BLaER1 treated with 17β-estradiol and CSF1 and Interleukin-3, amounts not matched to agents 10 nM and 100 nM (cell line): ENCODE results near the gene NIN.
"Not testable (repeated sequence)": the region's sequence is repeated elsewhere in the genome, so short reads cannot be mapped to it uniquely, and the experiment has no call there.

Source experiments
- H3K27ac ChIP-seq, 11 experiments: shearing (Covaris generic); formaldehyde crosslinking; 2 replicates each; pipeline ENCODE4 v1.8.1; 2022
- H3K27me3 ChIP-seq, 11 experiments: shearing (Covaris generic); formaldehyde crosslinking; 2 replicates each; pipeline ENCODE4 v1.8.1; 2022
- H3K36me3 ChIP-seq, 11 experiments: shearing (Covaris generic); formaldehyde crosslinking; 2 replicates each; pipeline ENCODE4 v1.8.1; 2022
- H3K4me1 ChIP-seq, 10 experiments: shearing (Covaris generic); formaldehyde crosslinking; 2 replicates each; pipeline ENCODE4 v1.8.1; 2022
- H3K4me2 ChIP-seq, 11 experiments: shearing (Covaris generic); formaldehyde crosslinking; 2 replicates each; pipeline ENCODE4 v1.8.1; 2022
- H3K4me3 ChIP-seq, 10 experiments: shearing (Covaris generic); formaldehyde crosslinking; 2 replicates each; pipeline ENCODE4 v1.8.1; 2022
- H3K9ac ChIP-seq, 11 experiments: shearing (Covaris generic); formaldehyde crosslinking; 2 replicates each; pipeline ENCODE4 v1.8.1; 2022
- H3K9me3 ChIP-seq, 11 experiments: shearing (Covaris generic); formaldehyde crosslinking; replicated peaks in 1 of 11; 2 replicates each; pipeline ENCODE4 v1.8.1; 2022
- H4K20me1 ChIP-seq, 11 experiments: shearing (Covaris generic); formaldehyde crosslinking; 2 replicates each; pipeline ENCODE4 v1.8.1; 2022
- Cebpa-rat ChIP-seq, 11 experiments: shearing (Covaris generic); IDR thresholded peaks; 2 replicates each; pipeline ENCODE4 v1.8.1; 2022

Gene NIN

DNA sequence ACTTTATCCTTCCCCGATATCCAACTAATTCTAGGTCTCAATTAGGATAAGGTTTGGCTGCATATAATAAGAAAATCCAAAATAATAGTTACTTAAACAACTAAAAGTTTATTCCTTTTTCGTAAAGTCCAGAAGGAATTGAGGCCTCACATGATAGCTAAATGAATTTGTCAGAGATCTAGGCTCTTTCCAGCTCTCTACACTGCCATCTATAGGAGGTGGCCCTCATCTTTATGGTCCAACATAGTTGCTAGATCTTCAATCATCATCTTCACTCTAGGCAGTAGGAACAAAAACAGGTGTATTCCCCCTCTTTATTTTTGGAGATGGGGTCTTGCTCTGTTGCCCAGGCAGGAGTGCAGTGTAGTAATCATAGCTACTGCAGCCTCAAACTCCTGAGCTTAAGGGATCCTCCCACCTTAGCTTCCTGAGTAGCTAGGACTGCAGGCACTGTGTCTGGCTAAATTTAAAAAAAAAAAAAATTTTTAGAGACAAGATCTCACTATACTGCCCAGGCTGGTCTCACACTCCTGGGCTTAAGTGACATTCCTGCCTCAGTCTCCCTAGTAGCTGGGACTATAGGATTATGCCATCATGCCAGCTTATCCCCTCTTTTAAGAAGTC, 116.4 kb downstream of the NIN start:
- Histone ChIP-seq H3K36me3 (peaks cover 0 to 5% (median 0%) of the 10 kb centered on the region in 11 experiments; a peak in 6 of 22 replicates), H3K27ac (no peak overlapping the region), H3K9ac (no peak overlapping the region), H3K4me1 (no peaks in the 10 kb centered on the region), H3K27me3 (no peaks in the 10 kb centered on the region), H4K20me1 (no peaks in the 10 kb centered on the region), H3K9me3 (no peaks in the 10 kb centered on the region), H3K4me2 (no peak overlapping the region), H3K4me3 (no peak overlapping the region)
- TF ChIP-seq Cebpa-rat (IDR thresholded peaks at IDR 0.05), result no peak

GRCh38 chr14:50711043-50711442, 119.9 kb downstream of the NIN start:
- Histone ChIP-seq H3K27ac (no peak overlapping the region), H3K9me3 (no peaks in the 10 kb centered on the region), H3K4me1 (no peaks in the 10 kb centered on the region), H4K20me1 (no peaks in the 10 kb centered on the region), H3K9ac (no peak overlapping the region), H3K4me2 (no peak overlapping the region), H3K27me3 (no peaks in the 10 kb centered on the region), H3K4me3 (no peak overlapping the region), H3K36me3 (no peaks in the 10 kb centered on the region)
- TF ChIP-seq Cebpa-rat (IDR thresholded peaks at IDR 0.05), result no peak

DNA sequence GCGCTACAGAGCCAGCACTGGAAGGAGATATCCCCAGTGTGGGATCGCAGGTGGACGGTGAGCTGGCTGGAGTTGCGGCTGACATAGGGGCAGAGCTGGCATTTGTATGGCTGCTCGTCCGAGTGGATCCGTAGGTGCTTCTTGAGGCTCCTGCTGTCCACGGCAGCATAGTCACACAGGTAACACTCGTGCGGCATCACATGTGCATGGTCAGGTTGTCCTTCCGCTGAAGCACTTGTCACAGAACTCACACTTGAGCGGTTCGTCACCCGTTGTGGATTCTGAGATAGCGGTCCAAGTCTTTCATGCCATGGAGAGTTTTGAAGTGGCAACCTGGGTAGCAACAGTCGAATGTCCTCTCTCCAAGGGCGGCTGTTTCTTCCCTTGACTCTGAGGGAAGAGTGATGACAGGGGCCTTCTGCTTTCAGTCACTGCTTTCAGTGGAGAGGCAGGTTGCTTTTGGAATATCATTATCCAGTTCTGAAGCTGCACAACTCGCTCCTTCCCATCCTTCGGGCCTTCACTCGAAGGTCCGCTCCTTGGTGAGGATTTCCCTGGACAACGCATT, 125.9 kb downstream of the NIN start:
- no peak overlapping the region for H3K4me3 ChIP-seq
- H3K9me3 ChIP-seq, result peaks cover 4 to 28% (median 15%) of the 10 kb centered on the region in 11 experiments; a peak in 18 of 22 replicates
- H3K4me1 ChIP-seq, result no peaks in the 10 kb centered on the region
- no peaks in the 10 kb centered on the region for H4K20me1 ChIP-seq
- H3K27me3 ChIP-seq, result no peaks in the 10 kb centered on the region
- no peak for TF ChIP-seq Cebpa-rat (IDR thresholded peaks at IDR 0.05)
- H3K9ac ChIP-seq, result no peak overlapping the region
- H3K4me2 ChIP-seq, result no peak overlapping the region
- H3K36me3 ChIP-seq, result no peaks in the 10 kb centered on the region
- no peak overlapping the region for H3K27ac ChIP-seq

DNA sequence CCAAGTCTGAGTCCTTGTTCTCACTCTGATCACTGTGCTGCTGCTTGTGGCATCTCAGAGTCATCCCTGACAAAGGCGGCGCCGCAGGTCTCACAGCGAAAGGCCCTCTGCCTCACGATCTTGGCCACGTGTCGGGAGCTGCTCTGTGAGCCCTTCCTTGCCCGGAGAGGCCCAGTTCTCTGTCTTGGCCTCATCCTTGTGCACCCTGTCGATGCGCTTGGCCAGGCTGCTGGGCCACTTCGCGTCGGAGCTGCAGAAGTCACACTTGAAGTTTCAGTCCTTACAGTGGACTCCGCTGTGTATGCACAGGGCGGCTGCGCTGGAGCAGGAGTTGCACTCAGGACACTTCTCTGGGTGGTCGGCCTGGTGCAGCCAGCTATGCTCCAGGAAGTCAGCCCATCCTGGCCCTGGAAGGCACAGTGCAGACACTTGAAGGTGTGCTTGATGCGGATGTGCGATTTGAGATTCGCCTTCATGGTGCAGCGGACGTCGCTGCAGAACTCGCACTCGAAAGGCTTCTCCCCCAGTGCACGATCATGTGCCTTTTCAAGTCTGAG, 126.4 kb downstream of the NIN start:
- H3K4me1 ChIP-seq, result no peaks in the 10 kb centered on the region
- TF ChIP-seq Cebpa-rat (IDR thresholded peaks at IDR 0.05), result no peak
- no peak overlapping the region for H3K4me3 ChIP-seq

DNA sequence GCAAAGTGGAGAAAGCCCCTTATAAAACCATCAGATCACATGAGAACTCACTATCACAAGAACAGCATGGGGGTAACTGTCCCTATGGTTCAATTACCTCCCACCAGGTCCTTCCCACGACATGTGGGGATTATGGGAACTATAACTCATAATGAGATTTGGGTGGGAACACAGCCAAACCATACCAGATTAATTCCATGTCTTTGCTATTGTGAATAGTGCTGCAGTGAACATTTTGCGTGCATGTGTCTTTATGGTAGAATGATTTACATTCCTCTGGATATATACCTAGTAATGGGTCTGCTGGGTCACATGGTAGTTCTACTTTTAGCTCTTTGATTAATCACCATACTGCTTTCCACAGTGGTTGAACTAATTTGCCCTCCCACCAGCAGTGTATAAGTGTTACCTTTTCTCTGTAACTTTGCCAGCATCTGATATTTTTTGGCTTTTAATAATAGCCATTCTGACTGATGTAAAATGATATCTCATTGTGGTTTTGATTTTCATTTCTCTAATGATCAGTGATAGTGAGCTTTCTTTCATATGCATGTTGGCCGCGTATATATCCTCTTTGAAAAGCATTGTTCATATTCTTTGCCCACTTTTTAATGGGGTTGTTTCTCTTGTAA, 133.2 kb downstream of the NIN start:
- Histone ChIP-seq H3K9ac (no peak overlapping the region), H3K4me1 (no peaks in the 10 kb centered on the region), H3K27ac (no peak overlapping the region), H3K4me2 (no peak overlapping the region), H3K9me3 (peaks cover 48 to 84% (median 71%) of the 10 kb centered on the region in 11 experiments), H4K20me1 (no peaks in the 10 kb centered on the region), H3K27me3 (no peaks in the 10 kb centered on the region), H3K4me3 (no peak overlapping the region), H3K36me3 (peaks cover 0 to 10% (median 0%) of the 10 kb centered on the region in 11 experiments; a peak in 5 of 22 replicates)
- no peak for TF ChIP-seq Cebpa-rat (IDR thresholded peaks at IDR 0.05)

More for the DNA sequence above, 126.4 kb downstream of the NIN start:
- H4K20me1 ChIP-seq, result no peaks in the 10 kb centered on the region
- peaks cover 4 to 31% (median 18%) of the 10 kb centered on the region in 11 experiments; a peak in 18 of 22 replicates for H3K9me3 ChIP-seq
- H3K9ac ChIP-seq, result no peak overlapping the region
- H3K27ac ChIP-seq, result no peak overlapping the region
- H3K36me3 ChIP-seq, result no peaks in the 10 kb centered on the region
- no peaks in the 10 kb centered on the region for H3K27me3 ChIP-seq
- H3K4me2 ChIP-seq, result no peak overlapping the region

DNA sequence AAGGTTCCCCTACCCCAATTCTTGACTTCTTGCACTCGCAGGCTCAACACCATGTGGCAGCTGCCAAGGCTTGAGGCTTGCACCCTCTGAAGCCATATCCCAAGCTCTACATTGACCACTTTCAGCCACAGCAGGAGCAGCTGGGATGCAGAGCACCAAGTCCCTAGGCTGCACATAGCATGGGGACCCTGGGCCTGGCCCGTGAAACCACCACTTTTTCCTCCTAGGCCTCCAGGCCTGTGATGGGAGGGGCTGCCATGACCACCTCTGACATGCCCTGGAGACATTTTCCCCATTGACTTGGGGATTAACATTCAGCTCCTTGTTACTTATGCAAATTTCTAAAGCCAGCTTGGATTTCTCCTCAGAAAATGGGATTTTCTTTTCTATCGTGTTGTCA, 136.7 kb downstream of the NIN start:
- not testable (repeated sequence) for H3K4me1 ChIP-seq, H3K4me2 ChIP-seq, H3K4me3 ChIP-seq, H4K20me1 ChIP-seq, H3K27me3 ChIP-seq, H3K27ac ChIP-seq, H3K36me3 ChIP-seq, H3K9ac ChIP-seq
- peaks cover 65 to 84% (median 74%) of the 10 kb centered on the region in 11 experiments for H3K9me3 ChIP-seq

DNA sequence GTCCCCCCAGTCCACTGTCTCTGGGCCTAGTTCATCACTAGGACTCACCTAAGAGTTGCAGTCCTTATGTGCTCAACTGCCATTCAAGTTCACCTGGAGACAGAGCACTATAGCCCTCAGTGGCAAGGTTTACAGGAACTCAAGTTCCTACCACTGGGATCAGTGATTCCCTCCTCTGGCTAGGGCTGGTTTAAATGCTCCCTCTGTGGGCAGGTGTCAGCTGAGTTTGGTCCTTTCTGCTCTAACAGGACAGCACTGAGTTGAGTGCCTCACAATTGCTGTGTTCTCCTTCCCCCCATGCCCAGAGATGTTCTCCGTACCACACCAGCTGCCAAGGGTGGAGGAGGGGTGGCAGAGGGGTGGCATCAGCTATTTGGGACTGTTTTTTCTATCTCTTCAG, 142.1 kb downstream of the NIN start:
- Histone ChIP-seq H3K27me3 (no peaks in the 10 kb centered on the region), H3K4me2 (no peak overlapping the region), H3K4me1 (no peaks in the 10 kb centered on the region), H3K9me3 (peaks cover 48 to 60% (median 57%) of the 10 kb centered on the region in 11 experiments), H3K4me3 (no peak overlapping the region), H3K36me3 (0 out of 22 replicates have a peak, but pooled peaks cover 0 to under 1% (median 0%) of the 10 kb centered on the region in 11 experiments), H3K27ac (no peak overlapping the region), H4K20me1 (no peaks in the 10 kb centered on the region), H3K9ac (no peak overlapping the region)
- TF ChIP-seq Cebpa-rat (IDR thresholded peaks at IDR 0.05), result no peak

DNA sequence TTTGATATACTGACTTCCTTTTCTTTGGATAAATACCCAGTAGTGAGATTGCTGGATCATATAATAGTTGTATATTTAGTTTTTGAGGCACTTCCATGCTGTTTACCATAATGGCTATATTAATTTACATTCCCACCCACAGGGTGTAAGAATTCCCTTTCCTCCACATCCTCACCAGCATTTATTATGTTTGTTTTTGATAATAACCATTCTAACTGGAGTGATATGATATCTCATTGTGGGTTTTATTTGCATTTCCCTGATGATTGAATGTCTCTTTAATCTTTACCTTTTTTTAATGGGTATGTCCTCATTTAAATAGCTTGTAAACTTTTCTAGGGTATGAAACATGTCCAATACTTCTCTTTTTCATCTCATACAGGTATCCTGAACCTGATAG, 151.3 kb downstream of the NIN start:
- no peak overlapping the region for H3K4me2 ChIP-seq
- no peaks in the 10 kb centered on the region for H3K36me3 ChIP-seq
- H4K20me1 ChIP-seq, result no peaks in the 10 kb centered on the region
- no peaks in the 10 kb centered on the region for H3K27me3 ChIP-seq
- no peak for TF ChIP-seq Cebpa-rat (IDR thresholded peaks at IDR 0.05)
- no peak overlapping the region for H3K27ac ChIP-seq
- no peak overlapping the region for H3K9ac ChIP-seq
- no peak overlapping the region for H3K4me3 ChIP-seq
- peaks cover 17 to 37% (median 22%) of the 10 kb centered on the region in 10 experiments for H3K4me1 ChIP-seq
- H3K9me3 ChIP-seq, result peaks cover 0 to 5% (median 0%) of the 10 kb centered on the region in 11 experiments; a peak in 2 of 22 replicates

GRCh38 chr14:50678163-50678562, 152.8 kb downstream of the NIN start:
- peaks cover 0 to 7% (median 0%) of the 10 kb centered on the region in 11 experiments; a peak in 2 of 22 replicates for H3K9me3 ChIP-seq
- no peaks in the 10 kb centered on the region for H4K20me1 ChIP-seq
- peak overlapping the region in 9 of 11 experiments; percentile 47 to 84 (median 73); a peak in 15 of 22 replicates for H3K27ac ChIP-seq
- peaks cover 17 to 37% (median 22%) of the 10 kb centered on the region in 10 experiments for H3K4me1 ChIP-seq
- H3K9ac ChIP-seq, result peak overlapping the region in 6 of 11 experiments; percentile 9 to 74 (median 66); a peak in 9 of 22 replicates
- TF ChIP-seq Cebpa-rat (IDR thresholded peaks at IDR 0.05), result no peak
- no peaks in the 10 kb centered on the region for H3K27me3 ChIP-seq
- H3K4me3 ChIP-seq, result peak overlapping the region in 3 of 10 experiments; percentile 21 to 49 (median 23); a peak in 4 of 20 replicates
- H3K36me3 ChIP-seq, result no peaks in the 10 kb centered on the region
- peak overlapping the region; percentile 67 to 95 (median 86) for H3K4me2 ChIP-seq
